GM12864 (cell line): ENCODE measurements around the gene NOL4L.
"Not testable (repeated sequence)": the region's sequence is repeated elsewhere in the genome, so short reads cannot be mapped to it uniquely, and the experiment has no call there.

ENCODE experiments used
- DNase-seq: peaks from one replicate; pipeline ENCODE4 v3.0.0-alpha.2; 2011; ENCODE audit warnings: low read depth
- H3K4me3 ChIP-seq: 2 replicates; pipeline ENCODE4 v1.5.1; 2011; ENCODE audit warnings: mild to moderate bottlenecking, low read depth, low read length, control low read depth
- TF ChIP-seq, protein P1 (sequence below): IDR thresholded peaks from 2 replicates; pipeline ENCODE4 v1.5.1; 2011; ENCODE audit warnings: low read depth, mild to moderate bottlenecking, moderate library complexity, low read length, control low read depth, inconsistent platforms; ENCODE audit errors: missing control alignments

NOL4L gene

GRCh38 chr20:32602273-32602672 is 17.1 kb upstream of the NOL4L start:
- TF ChIP-seq, protein P1, sequence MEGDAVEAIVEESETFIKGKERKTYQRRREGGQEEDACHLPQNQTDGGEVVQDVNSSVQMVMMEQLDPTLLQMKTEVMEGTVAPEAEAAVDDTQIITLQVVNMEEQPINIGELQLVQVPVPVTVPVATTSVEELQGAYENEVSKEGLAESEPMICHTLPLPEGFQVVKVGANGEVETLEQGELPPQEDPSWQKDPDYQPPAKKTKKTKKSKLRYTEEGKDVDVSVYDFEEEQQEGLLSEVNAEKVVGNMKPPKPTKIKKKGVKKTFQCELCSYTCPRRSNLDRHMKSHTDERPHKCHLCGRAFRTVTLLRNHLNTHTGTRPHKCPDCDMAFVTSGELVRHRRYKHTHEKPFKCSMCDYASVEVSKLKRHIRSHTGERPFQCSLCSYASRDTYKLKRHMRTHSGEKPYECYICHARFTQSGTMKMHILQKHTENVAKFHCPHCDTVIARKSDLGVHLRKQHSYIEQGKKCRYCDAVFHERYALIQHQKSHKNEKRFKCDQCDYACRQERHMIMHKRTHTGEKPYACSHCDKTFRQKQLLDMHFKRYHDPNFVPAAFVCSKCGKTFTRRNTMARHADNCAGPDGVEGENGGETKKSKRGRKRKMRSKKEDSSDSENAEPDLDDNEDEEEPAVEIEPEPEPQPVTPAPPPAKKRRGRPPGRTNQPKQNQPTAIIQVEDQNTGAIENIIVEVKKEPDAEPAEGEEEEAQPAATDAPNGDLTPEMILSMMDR: no peak
- no peak overlapping the region for H3K4me3 ChIP-seq
- no peak for DNase-seq

- no peak for DNase-seq
- no peak overlapping the region for H3K4me3 ChIP-seq
- TF ChIP-seq, protein P1: no peak
Measured at GRCh38 chr20:32600681-32601237, 15.6 kb upstream of the NOL4L start.

DNA sequence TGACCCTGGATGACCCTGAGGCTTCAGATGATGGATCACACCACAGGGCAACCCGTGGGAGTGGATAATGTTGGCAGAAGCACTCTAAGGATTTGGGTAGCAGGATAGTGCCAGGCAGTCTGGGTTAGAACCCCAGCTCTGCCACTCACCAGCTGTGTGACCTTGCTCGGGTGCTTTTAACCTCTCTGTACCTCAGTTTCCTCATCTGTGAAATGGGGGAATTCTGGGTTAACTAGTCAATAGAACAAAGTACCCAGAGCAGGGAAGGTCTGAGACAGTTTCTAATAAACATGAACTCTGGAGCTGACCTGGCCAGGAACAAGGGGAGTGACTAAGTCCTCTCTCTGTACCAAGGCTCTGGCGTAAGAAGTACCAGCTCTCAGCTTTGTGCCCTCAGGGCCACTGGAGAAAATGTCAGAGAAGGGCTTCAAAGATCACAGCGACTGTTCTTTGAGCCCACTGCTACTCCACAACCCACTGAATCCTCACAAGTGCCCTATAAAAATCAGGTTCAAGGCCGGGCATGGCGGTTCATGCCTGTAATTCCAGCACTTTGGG is 14.7 kb upstream of the NOL4L start:
- H3K4me3 ChIP-seq: no peak overlapping the region
- DNase-seq: no peak
- TF ChIP-seq, protein P1: no peak

GRCh38 chr20:32598606-32599005 is 13.5 kb upstream of the NOL4L start:
- no peak overlapping the region for H3K4me3 ChIP-seq
- DNase-seq: no peak
- TF ChIP-seq, protein P1: no peak

GRCh38 chr20:32597714-32598113 is 12.6 kb upstream of the NOL4L start:
- TF ChIP-seq, protein P1: no peak
- DNase-seq: no peak
- H3K4me3 ChIP-seq: no peak overlapping the region

- TF ChIP-seq, protein P1: no peak
- no peak for DNase-seq
- H3K4me3 ChIP-seq: no peak overlapping the region
Measured at GRCh38 chr20:32596681-32597252, 11.6 kb upstream of the NOL4L start.

GRCh38 chr20:32595143-32595542 is 10.0 kb upstream of the NOL4L start:
- TF ChIP-seq, protein P1: no peak
- no peak overlapping the region for H3K4me3 ChIP-seq
- DNase-seq: no peak

DNA sequence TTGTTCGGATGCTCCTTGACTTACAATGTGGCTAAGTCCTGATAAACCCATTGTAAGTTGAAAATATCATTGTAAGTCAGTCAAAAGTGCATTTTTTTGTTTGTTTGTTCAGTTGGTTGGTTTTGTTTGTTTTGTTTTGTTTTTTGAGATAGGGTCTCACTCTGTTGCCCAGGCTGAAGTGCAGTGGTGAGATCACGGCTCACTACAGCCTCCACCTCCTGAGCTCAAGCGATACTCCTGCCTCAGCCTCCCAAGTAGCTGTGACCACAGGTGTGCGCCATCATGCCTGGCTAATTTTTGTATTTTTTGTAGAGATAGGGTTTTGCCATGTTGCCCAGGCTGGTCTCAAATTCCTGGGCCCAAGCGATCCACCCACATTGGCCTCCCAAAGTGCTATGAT is 9.5 kb upstream of the NOL4L start:
- not testable (repeated sequence) for DNase-seq, H3K4me3 ChIP-seq
